ENCODE measurements around the gene CLHC1. TPM values are rescaled to one million over a fixed set of nuclear protein-coding genes. Genes with fewer than 3 reads are reported as not detected.

Gene CLHC1
- total RNA-seq, 1 experiment from 2014 or later, result 11.1 TPM

DNA sequence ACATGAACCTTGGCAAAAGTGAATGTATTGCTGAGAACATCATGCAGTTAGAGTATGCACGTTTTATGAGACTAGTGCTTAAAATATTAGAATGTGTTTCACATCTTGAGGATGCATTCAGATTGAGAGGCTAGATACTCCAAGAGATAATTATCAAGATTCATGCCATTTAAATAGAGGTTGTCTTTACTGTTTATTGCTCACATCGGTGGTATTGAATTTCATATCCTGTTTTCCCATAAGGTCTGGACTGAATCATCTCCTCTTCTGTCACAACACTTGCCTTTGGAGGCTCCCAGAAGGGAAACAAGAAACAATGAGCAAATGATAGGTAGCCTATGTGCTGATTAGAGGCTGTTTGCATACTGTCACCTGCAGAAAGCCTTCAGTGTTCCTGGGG, 83.8 kb downstream of the CLHC1 start:
- ATAC-seq (no peak), DNase-seq (ENCODE audit: low read depth, low spot score) (no peak)
- BruUV-seq (replicated peaks), result no TSS peak
- ChIA-PET RAD21 (ENCODE audit: low non-redundant PET in 1 of 2, low total read pairs in 2 of 2, uncharacterized antibody in 2 of 2, unreplicated experiment in 2 of 2) (no interaction called here), POLR2A (no interaction called here), CTCF (no interaction called here)
- intact Hi-C loops (cut with micrococcal nuclease), result no loop called here
- Histone ChIP-seq H4K20me1 (ENCODE audit: insufficient read depth) (no peaks in the 10 kb centered on the region), H2AFZ (ENCODE audit: low read depth, low read length, poor library complexity, severe bottlenecking) (no peak overlapping the region), H3K36me3 (ENCODE audit: control insufficient read depth in 1 of 2, insufficient read depth in 2 of 2, low read length in 2 of 2) (no peaks in the 10 kb centered on the region), H3K9ac (ENCODE audit: low read length) (no peak overlapping the region), H3K9me3 (ENCODE audit: control insufficient read depth in 1 of 2, insufficient read depth in 1 of 2, low read depth in 1 of 2, low read length in 2 of 2) (no peaks in the 10 kb centered on the region), H3K79me2 (ENCODE audit: insufficient read depth, low read length) (no peaks in the 10 kb centered on the region), H3K27me3 (ENCODE audit: insufficient read depth, low read length) (no peaks in the 10 kb centered on the region), H3K4me3 (replicated peaks in 1 of 2; ENCODE audit: low read depth in 1 of 2, low read length in 2 of 2) (no peak overlapping the region), H3K9me2 (ENCODE audit: insufficient read depth) (no peaks in the 10 kb centered on the region), H3K4me2 (ENCODE audit: low read length) (no peak overlapping the region), H3K4me1 (ENCODE audit: control insufficient read depth in 1 of 2, insufficient read depth in 2 of 2, low read length in 2 of 2) (no peaks in the 10 kb centered on the region), H3K27ac (ENCODE audit: low read depth, low read length) (no peak overlapping the region)
- no peak for TF ChIP-seq RAD21 (IDR thresholded peaks at IDR 0.05; ENCODE audit: low read depth)
- no peak for TF ChIP-seq SIN3A (IDR thresholded peaks at IDR 0.05; ENCODE audit: low read depth)
- TF ChIP-seq EZH2phosphoT487 (IDR thresholded peaks at IDR 0.05; ENCODE audit: borderline replicate concordance), result no peak
- TF ChIP-seq POLR2AphosphoS5 (IDR thresholded peaks at IDR 0.05; ENCODE audit: low read depth, low read length), result no peak
- TF ChIP-seq, protein P1, sequence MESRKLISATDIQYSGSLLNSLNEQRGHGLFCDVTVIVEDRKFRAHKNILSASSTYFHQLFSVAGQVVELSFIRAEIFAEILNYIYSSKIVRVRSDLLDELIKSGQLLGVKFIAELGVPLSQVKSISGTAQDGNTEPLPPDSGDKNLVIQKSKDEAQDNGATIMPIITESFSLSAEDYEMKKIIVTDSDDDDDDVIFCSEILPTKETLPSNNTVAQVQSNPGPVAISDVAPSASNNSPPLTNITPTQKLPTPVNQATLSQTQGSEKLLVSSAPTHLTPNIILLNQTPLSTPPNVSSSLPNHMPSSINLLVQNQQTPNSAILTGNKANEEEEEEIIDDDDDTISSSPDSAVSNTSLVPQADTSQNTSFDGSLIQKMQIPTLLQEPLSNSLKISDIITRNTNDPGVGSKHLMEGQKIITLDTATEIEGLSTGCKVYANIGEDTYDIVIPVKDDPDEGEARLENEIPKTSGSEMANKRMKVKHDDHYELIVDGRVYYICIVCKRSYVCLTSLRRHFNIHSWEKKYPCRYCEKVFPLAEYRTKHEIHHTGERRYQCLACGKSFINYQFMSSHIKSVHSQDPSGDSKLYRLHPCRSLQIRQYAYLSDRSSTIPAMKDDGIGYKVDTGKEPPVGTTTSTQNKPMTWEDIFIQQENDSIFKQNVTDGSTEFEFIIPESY (IDR thresholded peaks at IDR 0.05; ENCODE audit: extremely low read depth, insufficient replicate concordance, low read length), result no peak
- no peak for TF ChIP-seq SRF (IDR thresholded peaks at IDR 0.05; ENCODE audit: low read depth)
- no peak for TF ChIP-seq EZH2 (IDR thresholded peaks at IDR 0.05)
- TF ChIP-seq, protein P2, sequence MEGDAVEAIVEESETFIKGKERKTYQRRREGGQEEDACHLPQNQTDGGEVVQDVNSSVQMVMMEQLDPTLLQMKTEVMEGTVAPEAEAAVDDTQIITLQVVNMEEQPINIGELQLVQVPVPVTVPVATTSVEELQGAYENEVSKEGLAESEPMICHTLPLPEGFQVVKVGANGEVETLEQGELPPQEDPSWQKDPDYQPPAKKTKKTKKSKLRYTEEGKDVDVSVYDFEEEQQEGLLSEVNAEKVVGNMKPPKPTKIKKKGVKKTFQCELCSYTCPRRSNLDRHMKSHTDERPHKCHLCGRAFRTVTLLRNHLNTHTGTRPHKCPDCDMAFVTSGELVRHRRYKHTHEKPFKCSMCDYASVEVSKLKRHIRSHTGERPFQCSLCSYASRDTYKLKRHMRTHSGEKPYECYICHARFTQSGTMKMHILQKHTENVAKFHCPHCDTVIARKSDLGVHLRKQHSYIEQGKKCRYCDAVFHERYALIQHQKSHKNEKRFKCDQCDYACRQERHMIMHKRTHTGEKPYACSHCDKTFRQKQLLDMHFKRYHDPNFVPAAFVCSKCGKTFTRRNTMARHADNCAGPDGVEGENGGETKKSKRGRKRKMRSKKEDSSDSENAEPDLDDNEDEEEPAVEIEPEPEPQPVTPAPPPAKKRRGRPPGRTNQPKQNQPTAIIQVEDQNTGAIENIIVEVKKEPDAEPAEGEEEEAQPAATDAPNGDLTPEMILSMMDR (IDR thresholded peaks at IDR 0.05 in 2 of 3, conservative IDR thresholded peaks at IDR 0.05 in 1 of 3; ENCODE audit: borderline replicate concordance in 1 of 3, insufficient read depth in 1 of 3, low read depth in 2 of 3, low read length in 2 of 3), result no peak
- TF ChIP-seq SP1 (IDR thresholded peaks at IDR 0.05; ENCODE audit: low read depth), result no peak
- TF ChIP-seq ELF1 (IDR thresholded peaks at IDR 0.05; ENCODE audit: borderline replicate concordance, low read depth), result no peak
- no peak for TF ChIP-seq TCF7L2 (IDR thresholded peaks at IDR 0.05; ENCODE audit: borderline replicate concordance, extremely low read depth, insufficient read depth, insufficient read length)
- no peak for TF ChIP-seq ZFX (IDR thresholded peaks at IDR 0.05)
- TF ChIP-seq EGR1 (IDR thresholded peaks at IDR 0.05; ENCODE audit: low read depth), result no peak
- no peak for TF ChIP-seq FOSL1 (IDR thresholded peaks at IDR 0.05; ENCODE audit: low read depth)
- TF ChIP-seq, protein P3, sequence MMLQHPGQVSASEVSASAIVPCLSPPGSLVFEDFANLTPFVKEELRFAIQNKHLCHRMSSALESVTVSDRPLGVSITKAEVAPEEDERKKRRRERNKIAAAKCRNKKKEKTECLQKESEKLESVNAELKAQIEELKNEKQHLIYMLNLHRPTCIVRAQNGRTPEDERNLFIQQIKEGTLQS (IDR thresholded peaks at IDR 0.05), result no peak
- no peak for TF ChIP-seq ZNF274 (IDR thresholded peaks at IDR 0.05; ENCODE audit: low read depth, low read length)
- no peak for TF ChIP-seq MAX (IDR thresholded peaks at IDR 0.05)
- TF ChIP-seq, protein P4, sequence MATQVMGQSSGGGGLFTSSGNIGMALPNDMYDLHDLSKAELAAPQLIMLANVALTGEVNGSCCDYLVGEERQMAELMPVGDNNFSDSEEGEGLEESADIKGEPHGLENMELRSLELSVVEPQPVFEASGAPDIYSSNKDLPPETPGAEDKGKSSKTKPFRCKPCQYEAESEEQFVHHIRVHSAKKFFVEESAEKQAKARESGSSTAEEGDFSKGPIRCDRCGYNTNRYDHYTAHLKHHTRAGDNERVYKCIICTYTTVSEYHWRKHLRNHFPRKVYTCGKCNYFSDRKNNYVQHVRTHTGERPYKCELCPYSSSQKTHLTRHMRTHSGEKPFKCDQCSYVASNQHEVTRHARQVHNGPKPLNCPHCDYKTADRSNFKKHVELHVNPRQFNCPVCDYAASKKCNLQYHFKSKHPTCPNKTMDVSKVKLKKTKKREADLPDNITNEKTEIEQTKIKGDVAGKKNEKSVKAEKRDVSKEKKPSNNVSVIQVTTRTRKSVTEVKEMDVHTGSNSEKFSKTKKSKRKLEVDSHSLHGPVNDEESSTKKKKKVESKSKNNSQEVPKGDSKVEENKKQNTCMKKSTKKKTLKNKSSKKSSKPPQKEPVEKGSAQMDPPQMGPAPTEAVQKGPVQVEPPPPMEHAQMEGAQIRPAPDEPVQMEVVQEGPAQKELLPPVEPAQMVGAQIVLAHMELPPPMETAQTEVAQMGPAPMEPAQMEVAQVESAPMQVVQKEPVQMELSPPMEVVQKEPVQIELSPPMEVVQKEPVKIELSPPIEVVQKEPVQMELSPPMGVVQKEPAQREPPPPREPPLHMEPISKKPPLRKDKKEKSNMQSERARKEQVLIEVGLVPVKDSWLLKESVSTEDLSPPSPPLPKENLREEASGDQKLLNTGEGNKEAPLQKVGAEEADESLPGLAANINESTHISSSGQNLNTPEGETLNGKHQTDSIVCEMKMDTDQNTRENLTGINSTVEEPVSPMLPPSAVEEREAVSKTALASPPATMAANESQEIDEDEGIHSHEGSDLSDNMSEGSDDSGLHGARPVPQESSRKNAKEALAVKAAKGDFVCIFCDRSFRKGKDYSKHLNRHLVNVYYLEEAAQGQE (IDR thresholded peaks at IDR 0.05; ENCODE audit: low read depth), result no peak
- no peak for TF ChIP-seq CEBPB (IDR thresholded peaks at IDR 0.05; ENCODE audit: low read depth)
- TF ChIP-seq JUND (IDR thresholded peaks at IDR 0.05), result no peak

Data from HCT116 (cell line).